LoVo (cell line): ENCODE measurements around the gene PDCD1.

Experiments
- DNase-seq: peaks from one replicate; pipeline ENCODE4 v3.0.0-alpha.2; 2016; ENCODE audit warnings: low spot score

PDCD1 gene

GRCh38 chr2:241865416-241865956 lies 6.8 kb upstream of the PDCD1 start:
- no peak for DNase-seq

- DNase-seq: no peak
These were observed 6.1 kb upstream of the PDCD1 start for GRCh38 chr2:241864850-241865213.

DNA sequence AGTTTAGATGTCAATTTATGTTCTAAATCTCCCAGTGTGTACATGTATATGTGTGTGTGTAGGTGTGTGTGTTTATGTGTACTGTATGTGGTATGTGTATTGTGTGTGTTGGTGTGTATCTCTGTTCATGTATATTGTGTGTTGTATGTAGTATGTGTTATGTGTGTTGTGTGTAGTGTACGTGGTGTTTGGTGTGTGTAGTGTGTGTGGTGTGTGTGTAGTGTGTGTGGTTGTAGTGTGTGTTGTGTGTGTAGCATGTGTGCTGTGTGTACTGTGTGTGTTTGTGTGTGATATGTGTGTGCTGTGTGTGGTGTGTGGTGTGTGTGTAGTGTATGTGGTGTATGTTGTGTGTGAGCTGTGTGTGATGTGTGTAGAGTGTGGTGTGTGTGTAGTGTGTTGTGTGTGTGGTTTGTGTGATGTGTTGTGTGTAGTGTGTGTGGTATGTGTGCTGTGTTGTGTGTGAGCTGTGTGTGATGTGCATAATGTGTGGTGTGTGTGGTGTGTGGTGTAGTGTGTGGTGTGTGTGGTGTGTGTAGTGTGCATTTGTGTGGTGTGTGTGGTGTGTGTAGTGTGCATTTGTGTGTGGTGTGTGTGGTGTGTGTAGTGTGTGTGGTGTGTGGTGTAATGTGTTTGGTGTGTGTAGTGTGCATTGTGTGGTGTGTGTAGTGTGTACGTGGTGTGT lies 5.6 kb upstream of the PDCD1 start:
- DNase-seq: no peak

GRCh38 chr2:241863536-241863954 lies 4.9 kb upstream of the PDCD1 start:
- no peak for DNase-seq

DNA sequence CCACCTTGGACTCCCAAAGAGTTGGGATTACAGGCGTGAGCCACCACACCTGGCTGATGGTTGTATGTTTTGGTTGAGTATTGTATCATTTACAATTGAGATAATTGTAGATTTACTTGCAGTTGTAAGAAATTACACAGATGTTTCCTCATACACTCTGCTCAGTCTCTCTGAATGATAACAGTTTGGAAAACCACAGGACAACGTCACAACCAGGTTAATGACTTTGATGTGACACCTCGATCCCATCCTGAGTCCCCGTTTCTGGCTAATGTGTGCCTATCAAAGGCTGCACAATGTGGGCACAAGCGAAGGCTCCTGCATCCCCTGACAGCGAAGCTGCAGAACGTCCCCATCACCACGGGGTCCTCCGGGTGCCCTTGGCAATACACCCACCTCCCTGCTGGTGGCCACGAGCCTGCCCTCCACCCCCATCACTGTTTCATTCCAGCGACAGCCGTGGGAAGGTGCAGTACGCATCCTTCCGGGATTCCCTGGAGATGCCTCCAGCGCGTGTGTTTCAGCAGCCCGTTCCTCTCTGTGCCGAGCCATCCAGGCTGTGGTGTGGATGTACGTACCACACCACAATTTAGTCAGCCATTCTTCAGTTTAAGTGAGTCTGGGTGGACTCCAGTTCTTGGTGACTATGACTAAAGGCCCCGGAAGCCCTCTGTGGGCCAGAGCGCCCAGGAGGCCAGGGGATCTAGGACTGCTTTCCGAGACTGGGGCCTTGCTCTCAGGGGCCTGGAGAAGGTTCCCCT lies 4.3 kb upstream of the PDCD1 start:
- no peak for DNase-seq

DNA sequence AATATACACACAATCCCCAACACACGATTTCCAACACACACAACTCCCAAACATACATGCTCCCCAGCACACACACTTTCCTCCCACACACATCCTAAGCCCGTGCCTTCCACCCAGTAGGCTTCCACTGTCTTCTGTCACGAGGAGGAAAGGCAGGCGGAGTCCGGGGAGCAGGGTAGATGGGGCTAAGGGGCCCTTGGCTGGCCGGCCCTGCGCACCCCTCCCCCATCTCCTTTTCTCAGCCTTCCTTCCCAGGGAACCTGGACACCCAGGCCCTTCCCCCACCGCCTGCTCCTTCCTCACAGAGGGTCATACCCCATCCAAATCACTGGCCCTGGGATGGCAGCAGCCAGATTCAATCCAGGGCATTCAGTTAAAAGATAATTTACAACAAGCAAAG lies 3.4 kb upstream of the PDCD1 start:
- DNase-seq: no peak

DNA sequence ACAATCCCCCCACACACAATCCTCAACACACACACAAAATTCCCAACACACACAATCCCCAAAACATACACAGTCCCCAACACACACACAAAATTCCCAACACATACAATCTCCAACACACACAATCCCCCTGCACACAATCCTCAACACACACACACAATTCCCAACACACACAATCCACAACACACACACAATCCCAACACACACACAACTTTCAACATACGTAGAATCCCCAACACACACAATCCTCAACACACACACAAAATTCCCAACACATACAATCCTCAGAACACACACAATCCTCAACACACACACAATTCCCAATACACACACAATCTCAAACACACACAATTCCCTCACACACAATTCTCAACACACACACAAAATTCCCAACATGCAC lies 2.6 kb upstream of the PDCD1 start:
- DNase-seq: no peak

- DNase-seq: no peak
These were observed 1.7 kb upstream of the PDCD1 start for GRCh38 chr2:241860184-241861078.

- DNase-seq: no peak
These were observed 916 bp upstream of the PDCD1 start for GRCh38 chr2:241859436-241860183.

- no peak for DNase-seq
These were observed 332 bp upstream of the PDCD1 start for GRCh38 chr2:241859017-241859435.

DNA sequence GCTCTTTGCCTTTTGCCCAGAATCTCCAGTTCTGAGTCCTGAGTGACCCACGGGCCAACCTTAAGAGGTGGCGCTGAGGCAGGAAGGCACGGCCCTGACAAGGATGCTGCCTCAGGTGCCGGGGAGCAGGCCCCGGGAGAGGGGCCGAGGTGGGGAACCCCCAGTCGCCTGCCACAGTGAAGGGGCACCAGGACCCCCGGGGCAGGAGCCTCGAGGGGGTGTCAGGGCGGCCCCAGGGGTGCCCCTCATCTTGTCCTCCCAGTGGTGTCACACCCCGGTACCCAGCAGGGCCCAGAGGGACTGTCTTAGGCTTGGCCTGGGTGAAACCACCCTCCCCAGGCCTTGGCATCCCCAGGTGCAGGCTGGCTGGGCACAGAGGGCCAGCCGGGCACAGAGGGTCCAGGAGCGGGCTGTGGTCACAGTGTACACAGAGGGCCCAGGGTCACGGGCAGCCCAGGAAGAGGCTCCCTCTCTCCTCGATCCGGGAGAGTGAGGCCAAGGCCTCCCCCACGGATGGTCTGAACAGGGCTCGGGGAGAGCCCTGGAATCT lies 1.0 kb downstream of the PDCD1 start:
- DNase-seq: no peak

DNA sequence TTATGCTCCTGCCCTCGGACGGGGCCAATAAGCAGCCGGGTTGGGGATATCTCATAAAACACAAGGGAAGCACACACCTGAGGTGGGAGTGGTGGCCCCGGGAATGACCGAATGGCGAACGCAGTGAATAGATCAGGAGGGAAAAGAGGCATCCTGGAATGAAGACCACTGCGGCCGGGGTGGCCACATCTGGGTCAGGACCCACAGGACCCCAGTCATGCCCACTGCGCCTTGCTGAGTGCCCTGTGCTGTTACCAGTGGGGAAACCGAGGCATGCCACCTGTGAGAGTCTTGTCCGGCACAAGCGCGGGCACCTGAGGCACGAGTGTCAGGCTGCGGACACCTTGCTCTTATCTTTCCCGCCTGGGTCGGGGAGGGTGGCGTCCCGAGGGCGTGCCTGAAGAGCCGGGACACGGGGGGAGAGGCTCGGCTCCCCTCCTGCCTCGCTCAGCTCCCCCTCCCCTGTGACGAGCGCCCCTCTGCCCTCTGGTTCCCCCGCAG lies 1.6 kb downstream of the PDCD1 start:
- DNase-seq: no peak

- no peak for DNase-seq
These were observed 2.7 kb downstream of the PDCD1 start for GRCh38 chr2:241855888-241856422.

DNA sequence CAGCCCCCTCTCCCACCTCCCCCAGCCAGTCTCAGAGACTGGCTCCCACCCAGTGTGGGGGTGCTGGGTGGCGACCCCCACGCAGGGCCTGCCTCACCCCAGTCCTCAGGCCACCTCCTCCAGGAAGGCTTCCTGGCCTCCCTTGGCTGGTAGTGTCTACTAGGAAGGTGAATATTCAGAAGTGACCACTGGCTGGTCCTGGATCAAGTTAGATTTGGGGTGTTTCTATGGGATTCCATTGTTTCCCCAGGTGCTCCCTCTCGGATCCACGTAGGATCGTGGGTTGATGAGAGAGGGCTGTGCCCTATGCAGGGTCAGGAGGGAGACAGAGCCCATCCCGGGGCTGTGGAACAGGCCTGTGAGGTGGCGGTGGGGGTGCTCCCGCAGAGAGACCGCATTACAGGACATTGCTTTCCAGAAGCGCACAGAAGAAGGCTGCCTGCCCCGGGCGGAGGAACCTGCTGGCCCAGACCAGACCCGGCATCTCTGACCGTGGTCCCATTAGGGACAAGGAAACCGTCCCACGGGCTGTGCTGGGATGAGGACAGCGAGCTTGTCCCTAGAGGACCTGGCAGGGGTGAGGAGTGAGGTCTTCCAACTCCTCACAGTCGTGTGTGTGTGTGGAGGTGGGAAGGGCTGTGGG lies 3.3 kb downstream of the PDCD1 start:
- no peak for DNase-seq

DNA sequence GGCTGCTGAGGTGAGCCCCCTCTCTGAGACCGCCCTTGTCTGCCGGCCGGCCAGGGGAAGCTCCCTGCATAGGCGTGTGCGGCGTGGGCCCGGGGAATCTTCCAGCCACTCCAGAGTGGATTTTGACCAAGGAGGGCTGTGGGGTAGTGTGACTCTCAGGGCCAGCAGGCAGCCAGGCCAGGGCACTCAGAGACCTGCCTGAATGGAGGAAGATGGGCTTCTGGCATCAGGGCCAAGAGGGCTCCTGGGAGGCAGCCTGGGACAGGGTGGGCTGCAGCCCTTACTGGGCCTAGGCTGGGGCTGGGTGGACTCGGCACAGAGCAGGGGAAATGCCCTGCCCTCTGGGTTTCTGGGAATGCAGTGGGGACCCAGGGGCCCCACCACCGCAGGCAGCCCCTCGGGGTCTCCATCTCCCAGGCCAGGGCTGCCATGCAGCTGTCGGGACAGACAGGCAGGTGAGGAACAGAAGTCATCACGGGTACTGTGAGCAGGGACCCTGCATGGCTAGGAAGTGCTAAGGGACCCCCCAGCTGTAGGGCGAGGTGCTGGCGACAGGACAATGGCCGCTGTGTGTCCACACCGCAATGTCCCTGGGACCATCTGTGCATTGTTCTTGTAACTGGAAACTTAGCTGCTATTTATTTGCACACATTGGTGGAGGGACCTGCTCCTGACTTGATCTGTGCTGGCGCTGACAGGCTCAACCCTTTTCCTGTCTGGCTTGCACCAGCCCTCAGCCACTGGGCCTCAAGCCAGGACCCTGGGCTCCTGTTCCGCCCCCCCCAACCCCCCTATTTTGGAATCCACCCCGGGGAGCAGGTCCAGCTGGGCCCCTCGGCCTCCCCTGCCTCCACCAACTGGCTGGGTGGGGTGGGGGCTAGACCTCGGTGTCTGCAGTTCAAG lies 4.1 kb downstream of the PDCD1 start:
- DNase-seq: no peak

GRCh38 chr2:241853651-241854341 lies 4.9 kb downstream of the PDCD1 start:
- DNase-seq: no peak

GRCh38 chr2:241852981-241853631 lies 5.6 kb downstream of the PDCD1 start:
- DNase-seq: no peak
